Panc1 (cell line): ENCODE results near the gene WWOX. TPM values are rescaled to one million over a fixed set of nuclear protein-coding genes. Genes with fewer than 3 reads are reported as not detected.

Experiments
- ATAC-seq: fragments of 200-7000 bp; cut with Tn5 transposase; 2 replicates; pipeline ENCODE4 v1.9.1; 2020; ENCODE audit warnings: mild to moderate bottlenecking, moderate library complexity
- BruUV-seq: library from RNA; stranded (reverse); fragments of 400-500 nt; replicated peaks from 2 replicates; lab custom pipeline; 2021; lab: Mats Ljungman, UMichigan
- CTCF ChIA-PET: fragments of 300-600 bp; sonication (Branson Sonifier 250); formaldehyde crosslinking; loops from one replicate; lab custom pipeline; 2022; ENCODE audit warnings: antibody characterized with exemption; lab: Charles Lee
- POLR2A ChIA-PET: fragments of 300-600 bp; sonication (Branson Sonifier 250); formaldehyde crosslinking; loops from one replicate; lab custom pipeline; 2022; ENCODE audit warnings: antibody characterized with exemption; lab: Charles Lee
- DNase-seq: peaks from one replicate; pipeline ENCODE4 v3.0.0-alpha.2; 2010; ENCODE audit warnings: low read depth, low spot score
- H3K27ac ChIP-seq: 2 replicates; pipeline ENCODE4 v1.5.1; 2011; ENCODE audit warnings: mild to moderate bottlenecking, low read length, inconsistent platforms
- H3K27me3 ChIP-seq: fragments of 200-500 bp; sonication (Bioruptor generic); 2 replicates; pipeline ENCODE4 v1.6.0; 2014; ENCODE audit warnings: low read length, inconsistent platforms; ENCODE audit not compliant: control insufficient read depth, insufficient read depth
- H3K36me3 ChIP-seq: fragments of 200-500 bp; sonication (Bioruptor generic); 2 replicates; pipeline ENCODE4 v1.5.1; 2014; ENCODE audit warnings: inconsistent platforms, mild to moderate bottlenecking, low read length, moderate library complexity; ENCODE audit not compliant: control insufficient read depth, insufficient read depth
- H3K4me1 ChIP-seq: 2 replicates; pipeline ENCODE4 v1.5.1; 2011; ENCODE audit warnings: inconsistent platforms, mild to moderate bottlenecking, low read length, moderate library complexity; ENCODE audit not compliant: control insufficient read depth, insufficient read depth
- H3K4me3 ChIP-seq, 2 experiments: 2 replicates each; pipeline ENCODE4 v1.5.1; 2011 to 2012; ENCODE audit warnings: low read depth in 2 of 2, low read length in 2 of 2, mild to moderate bottlenecking in 2 of 2, inconsistent platforms in 1 of 2, moderate library complexity in 1 of 2
- H3K9me3 ChIP-seq: fragments of 200-500 bp; sonication (Bioruptor generic); 2 replicates; pipeline ENCODE4 v1.5.1; 2014; ENCODE audit warnings: low read depth, mild to moderate bottlenecking, inconsistent platforms, low read length, moderate library complexity; ENCODE audit not compliant: control insufficient read depth, insufficient read depth
- POLR2AphosphoS5 ChIP-seq: IDR thresholded peaks from 2 replicates; pipeline ENCODE4 v1.6.1; 2012; ENCODE audit warnings: mild to moderate bottlenecking, low read depth, low read length, moderate library complexity
- SIN3A ChIP-seq: IDR thresholded peaks from 2 replicates; pipeline ENCODE4 v1.6.1; 2012; ENCODE audit warnings: low read depth, mild to moderate bottlenecking, low read length, moderate library complexity, borderline replicate concordance; ENCODE audit not compliant: insufficient read depth
- TCF7L2 ChIP-seq: IDR thresholded peaks from 2 replicates; pipeline ENCODE4 v1.6.1; 2011; ENCODE audit warnings: mild to moderate bottlenecking, low read depth, low read length, inconsistent platforms
- in situ Hi-C: cut with HindIII; loops from 2 replicates; pipeline ENCODE4 v1.10.0; 2016; ENCODE audit warnings: low sequenced_read_pairs, low pct_unique_long_range_greater_than_20kb
- intact Hi-C: fragments of 100-400 bp; cut with micrococcal nuclease; formaldehyde crosslinking; loops from one replicate; pipeline ENCODE4 v1.10.0; 2022; ENCODE audit not compliant: unreplicated experiment
- total RNA-seq: library from RNA; stranded (reverse); gene quantifications from one replicate; pipeline ENCODE4 v1.2.1, GENCODE V29; 2021; ENCODE audit not compliant: unreplicated experiment
- TF ChIP-seq, protein P1 (sequence below), 2 experiments: IDR thresholded peaks; 2 replicates each; pipeline ENCODE4 v1.6.1; 2011 to 2012; ENCODE audit warnings: low read depth in 2 of 2, control low read depth in 1 of 2, low read length in 1 of 2, mild to moderate bottlenecking in 1 of 2, moderate library complexity in 1 of 2; ENCODE audit not compliant: insufficient read depth in 1 of 2
- TF ChIP-seq, protein P2 (sequence below): fragments of 450-650 bp; IDR thresholded peaks from 2 replicates; pipeline ENCODE4 v1.5.1; 2017; ENCODE audit warnings: mild to moderate bottlenecking

WWOX gene
- total RNA-seq, 1 experiment from 2014 or later = 12.5 TPM

DNA sequence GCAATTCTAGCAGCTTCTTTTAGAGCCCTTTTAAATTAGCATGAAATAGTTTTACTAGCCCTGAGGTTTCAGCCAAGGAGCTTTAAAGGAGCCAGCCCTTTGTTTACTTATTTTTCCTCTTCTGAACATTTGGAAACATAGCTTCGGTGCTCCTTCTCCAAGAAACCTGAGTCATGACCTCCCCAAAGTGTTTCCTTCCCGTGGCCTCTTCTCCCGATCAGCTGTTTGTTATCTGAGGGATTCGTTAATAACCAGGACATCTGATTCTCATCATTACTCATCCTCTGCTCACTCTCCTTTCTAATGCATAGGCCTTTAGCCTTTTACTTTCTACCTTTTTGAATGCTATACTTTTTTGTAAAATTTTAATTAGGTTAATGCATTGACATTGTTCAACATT, 204.5 kb downstream of the WWOX start:
- intact Hi-C loops = no loop called here
- ATAC-seq (no peak), DNase-seq (no peak)
- in situ Hi-C loops = no loop called here
- CTCF ChIA-PET = no interaction called here
- H3K4me1 ChIP-seq = no peaks in the 10 kb centered on the region
- H3K9me3 ChIP-seq = no peaks in the 10 kb centered on the region
- POLR2A ChIA-PET = no interaction called here
- no TSS peak for BruUV-seq
- no peak overlapping the region for H3K4me3 ChIP-seq
- no peak for TF ChIP-seq SIN3A
- H3K36me3 ChIP-seq = no peaks in the 10 kb centered on the region
- no peaks in the 10 kb centered on the region for H3K27me3 ChIP-seq
- H3K27ac ChIP-seq = no peak overlapping the region

DNA sequence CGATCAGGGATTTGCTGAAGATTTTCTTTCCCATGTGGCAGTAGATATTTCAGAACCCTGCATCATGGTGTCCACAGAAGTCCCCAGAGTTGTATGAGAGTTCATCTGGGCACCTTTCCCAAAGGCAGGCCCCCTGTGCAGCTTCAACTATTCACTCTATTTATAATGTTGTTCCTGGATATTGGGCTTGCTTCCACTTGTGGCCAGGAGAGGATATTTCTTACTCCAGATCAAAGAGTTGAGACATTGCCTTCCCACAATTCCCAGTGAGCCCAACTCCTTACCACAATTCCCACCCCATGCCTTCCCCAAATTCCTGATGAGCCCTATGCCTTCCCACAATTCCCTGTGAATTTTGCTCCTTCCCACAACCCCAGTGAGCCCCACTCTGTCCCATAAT, 206.9 kb downstream of the WWOX start:
- in situ Hi-C loops = no loop called here
- intact Hi-C loops = no loop called here
- ChIA-PET POLR2A (no interaction called here), CTCF (no interaction called here)
- ATAC-seq = no peak
- DNase-seq = no peak
- H3K9me3 ChIP-seq = no peaks in the 10 kb centered on the region
- H3K4me3 ChIP-seq = no peak overlapping the region
- no peaks in the 10 kb centered on the region for H3K27me3 ChIP-seq
- BruUV-seq = no TSS peak
- no peak for TF ChIP-seq SIN3A
- no peak for TF ChIP-seq TCF7L2
- TF ChIP-seq, protein P1, sequence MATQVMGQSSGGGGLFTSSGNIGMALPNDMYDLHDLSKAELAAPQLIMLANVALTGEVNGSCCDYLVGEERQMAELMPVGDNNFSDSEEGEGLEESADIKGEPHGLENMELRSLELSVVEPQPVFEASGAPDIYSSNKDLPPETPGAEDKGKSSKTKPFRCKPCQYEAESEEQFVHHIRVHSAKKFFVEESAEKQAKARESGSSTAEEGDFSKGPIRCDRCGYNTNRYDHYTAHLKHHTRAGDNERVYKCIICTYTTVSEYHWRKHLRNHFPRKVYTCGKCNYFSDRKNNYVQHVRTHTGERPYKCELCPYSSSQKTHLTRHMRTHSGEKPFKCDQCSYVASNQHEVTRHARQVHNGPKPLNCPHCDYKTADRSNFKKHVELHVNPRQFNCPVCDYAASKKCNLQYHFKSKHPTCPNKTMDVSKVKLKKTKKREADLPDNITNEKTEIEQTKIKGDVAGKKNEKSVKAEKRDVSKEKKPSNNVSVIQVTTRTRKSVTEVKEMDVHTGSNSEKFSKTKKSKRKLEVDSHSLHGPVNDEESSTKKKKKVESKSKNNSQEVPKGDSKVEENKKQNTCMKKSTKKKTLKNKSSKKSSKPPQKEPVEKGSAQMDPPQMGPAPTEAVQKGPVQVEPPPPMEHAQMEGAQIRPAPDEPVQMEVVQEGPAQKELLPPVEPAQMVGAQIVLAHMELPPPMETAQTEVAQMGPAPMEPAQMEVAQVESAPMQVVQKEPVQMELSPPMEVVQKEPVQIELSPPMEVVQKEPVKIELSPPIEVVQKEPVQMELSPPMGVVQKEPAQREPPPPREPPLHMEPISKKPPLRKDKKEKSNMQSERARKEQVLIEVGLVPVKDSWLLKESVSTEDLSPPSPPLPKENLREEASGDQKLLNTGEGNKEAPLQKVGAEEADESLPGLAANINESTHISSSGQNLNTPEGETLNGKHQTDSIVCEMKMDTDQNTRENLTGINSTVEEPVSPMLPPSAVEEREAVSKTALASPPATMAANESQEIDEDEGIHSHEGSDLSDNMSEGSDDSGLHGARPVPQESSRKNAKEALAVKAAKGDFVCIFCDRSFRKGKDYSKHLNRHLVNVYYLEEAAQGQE (IDR thresholded peaks at IDR 0.05; ENCODE audit: insufficient read depth in 1 of 2, low read depth in 2 of 2, low read length in 1 of 2) = no peak
- TF ChIP-seq, protein P2, sequence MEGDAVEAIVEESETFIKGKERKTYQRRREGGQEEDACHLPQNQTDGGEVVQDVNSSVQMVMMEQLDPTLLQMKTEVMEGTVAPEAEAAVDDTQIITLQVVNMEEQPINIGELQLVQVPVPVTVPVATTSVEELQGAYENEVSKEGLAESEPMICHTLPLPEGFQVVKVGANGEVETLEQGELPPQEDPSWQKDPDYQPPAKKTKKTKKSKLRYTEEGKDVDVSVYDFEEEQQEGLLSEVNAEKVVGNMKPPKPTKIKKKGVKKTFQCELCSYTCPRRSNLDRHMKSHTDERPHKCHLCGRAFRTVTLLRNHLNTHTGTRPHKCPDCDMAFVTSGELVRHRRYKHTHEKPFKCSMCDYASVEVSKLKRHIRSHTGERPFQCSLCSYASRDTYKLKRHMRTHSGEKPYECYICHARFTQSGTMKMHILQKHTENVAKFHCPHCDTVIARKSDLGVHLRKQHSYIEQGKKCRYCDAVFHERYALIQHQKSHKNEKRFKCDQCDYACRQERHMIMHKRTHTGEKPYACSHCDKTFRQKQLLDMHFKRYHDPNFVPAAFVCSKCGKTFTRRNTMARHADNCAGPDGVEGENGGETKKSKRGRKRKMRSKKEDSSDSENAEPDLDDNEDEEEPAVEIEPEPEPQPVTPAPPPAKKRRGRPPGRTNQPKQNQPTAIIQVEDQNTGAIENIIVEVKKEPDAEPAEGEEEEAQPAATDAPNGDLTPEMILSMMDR = no peak
- no peak for TF ChIP-seq POLR2AphosphoS5
- no peak overlapping the region for H3K27ac ChIP-seq
- H3K36me3 ChIP-seq = no peaks in the 10 kb centered on the region
- H3K4me1 ChIP-seq = no peaks in the 10 kb centered on the region

DNA sequence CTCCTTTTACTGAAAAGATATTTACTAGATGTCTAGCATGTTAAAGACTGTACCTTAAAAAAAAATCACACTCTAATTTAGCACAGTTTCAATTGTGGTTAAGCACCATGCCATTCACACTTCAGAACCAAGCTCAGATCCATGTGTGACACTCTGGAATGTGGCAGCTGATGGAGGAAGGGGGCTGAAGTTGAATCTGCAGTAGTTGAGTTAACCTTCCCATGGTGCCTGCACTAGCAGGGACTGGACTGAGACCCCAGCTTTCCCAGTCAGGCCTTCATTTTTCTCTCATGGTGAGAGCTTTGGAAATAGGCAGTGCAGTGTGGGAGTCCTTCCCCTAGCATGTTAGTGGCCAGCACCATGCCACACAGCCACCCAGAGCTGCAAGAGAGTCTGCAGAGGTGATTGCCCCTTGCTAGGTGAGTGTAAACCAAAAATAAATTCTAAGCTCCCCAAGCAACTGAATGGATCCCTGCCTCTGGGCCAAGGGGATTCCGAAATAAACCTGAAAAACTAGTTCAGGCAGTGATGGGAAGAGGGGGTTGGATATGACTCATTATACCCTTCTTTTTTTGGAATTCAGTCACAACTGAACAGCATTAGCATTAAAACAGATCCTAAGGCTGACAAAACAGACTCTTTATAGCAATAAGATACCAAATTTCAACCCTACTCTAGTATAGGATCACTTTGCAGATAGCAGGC, 208.5 kb downstream of the WWOX start:
- H3K4me1 ChIP-seq = no peaks in the 10 kb centered on the region
- no peak overlapping the region for H3K27ac ChIP-seq
- no TSS peak for BruUV-seq
- intact Hi-C loops = no loop called here
- DNase-seq (no peak), ATAC-seq (no peak)
- CTCF ChIA-PET = no interaction called here
- H3K27me3 ChIP-seq = no peaks in the 10 kb centered on the region
- in situ Hi-C loops = no loop called here
- POLR2A ChIA-PET = no interaction called here
- no peak overlapping the region for H3K4me3 ChIP-seq
- no peaks in the 10 kb centered on the region for H3K9me3 ChIP-seq
- no peaks in the 10 kb centered on the region for H3K36me3 ChIP-seq
- TF ChIP-seq POLR2AphosphoS5 = no peak
- TF ChIP-seq, protein P2 = no peak
- TF ChIP-seq, protein P1 (IDR thresholded peaks at IDR 0.05; ENCODE audit: insufficient read depth in 1 of 2, low read depth in 2 of 2, low read length in 1 of 2) = no peak
- TF ChIP-seq TCF7L2 = no peak
- TF ChIP-seq SIN3A = no peak
